Loucy (cell line): Measurements from ENCODE around the gene RIT2.

Experiments used
- CTCF ChIP-seq: fragments of 200-600 bp; sonication (generic); conservative IDR thresholded peaks from 2 replicates; pipeline ENCODE4 v1.5.1; 2014; ENCODE audit warnings: mild to moderate bottlenecking, antibody characterized with exemption, low read length
- EZH2phosphoT487 ChIP-seq: fragments of 200-600 bp; IDR thresholded peaks from 2 replicates; pipeline ENCODE4 v1.6.1; 2018; ENCODE audit warnings: antibody characterized with exemption, mild to moderate bottlenecking, moderate library complexity, borderline replicate concordance

- TF ChIP-seq CTCF (no peak), EZH2phosphoT487 (no peak)
Measured at GRCh38 chr18:43013486-43013885, 102.0 kb downstream of the RIT2 start.
